OCI-LY3 (cell line): ENCODE results near the gene KIF3A.

Experiments used
- EZH2phosphoT487 ChIP-seq: fragments of 200-600 bp; shearing (Covaris generic); IDR thresholded peaks from 2 replicates; pipeline ENCODE4 v1.6.1; 2018; ENCODE audit warnings: antibody characterized with exemption, mixed run types, low read depth
- TF ChIP-seq, protein P1 (sequence below): fragments of 200-600, 300-600 bp; sonication (generic); IDR thresholded peaks from 2 replicates; pipeline ENCODE4 v1.5.1; 2014; ENCODE audit warnings: antibody characterized with exemption, low read length, low read depth

DNA sequence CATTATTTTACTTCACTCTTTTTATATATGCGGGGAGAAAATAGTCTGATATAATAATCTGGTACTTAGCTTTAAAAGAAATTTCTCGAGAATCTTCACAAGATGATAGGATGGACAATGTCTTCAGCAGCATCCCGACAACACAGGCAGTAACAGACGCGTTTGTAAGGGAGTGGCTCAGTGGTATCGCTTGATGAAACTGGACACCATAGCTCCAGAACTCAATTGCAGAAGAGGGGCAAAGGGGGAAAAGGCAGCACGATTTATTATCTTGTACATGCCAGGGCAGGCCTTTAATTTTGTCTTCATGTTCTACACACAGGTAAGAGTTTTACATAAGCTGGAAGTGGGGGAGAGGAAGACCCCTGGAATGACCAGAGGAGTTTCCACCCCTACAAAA lies 47.8 kb downstream of the KIF3A start:
- TF ChIP-seq, protein P1, sequence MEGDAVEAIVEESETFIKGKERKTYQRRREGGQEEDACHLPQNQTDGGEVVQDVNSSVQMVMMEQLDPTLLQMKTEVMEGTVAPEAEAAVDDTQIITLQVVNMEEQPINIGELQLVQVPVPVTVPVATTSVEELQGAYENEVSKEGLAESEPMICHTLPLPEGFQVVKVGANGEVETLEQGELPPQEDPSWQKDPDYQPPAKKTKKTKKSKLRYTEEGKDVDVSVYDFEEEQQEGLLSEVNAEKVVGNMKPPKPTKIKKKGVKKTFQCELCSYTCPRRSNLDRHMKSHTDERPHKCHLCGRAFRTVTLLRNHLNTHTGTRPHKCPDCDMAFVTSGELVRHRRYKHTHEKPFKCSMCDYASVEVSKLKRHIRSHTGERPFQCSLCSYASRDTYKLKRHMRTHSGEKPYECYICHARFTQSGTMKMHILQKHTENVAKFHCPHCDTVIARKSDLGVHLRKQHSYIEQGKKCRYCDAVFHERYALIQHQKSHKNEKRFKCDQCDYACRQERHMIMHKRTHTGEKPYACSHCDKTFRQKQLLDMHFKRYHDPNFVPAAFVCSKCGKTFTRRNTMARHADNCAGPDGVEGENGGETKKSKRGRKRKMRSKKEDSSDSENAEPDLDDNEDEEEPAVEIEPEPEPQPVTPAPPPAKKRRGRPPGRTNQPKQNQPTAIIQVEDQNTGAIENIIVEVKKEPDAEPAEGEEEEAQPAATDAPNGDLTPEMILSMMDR: no peak
- no peak for TF ChIP-seq EZH2phosphoT487
